ENCODE data around the gene SPATC1L. TPM values are rescaled to one million over a fixed set of nuclear protein-coding genes. Genes with fewer than 3 reads are reported as not detected.
"Not testable (repeated sequence)": the region's sequence is repeated elsewhere in the genome, so short reads cannot be mapped to it uniquely, and the experiment has no call there.

Gene SPATC1L
- total and polyA plus RNA-seq, 4 experiments from 2014 or later = 6.0 to 6.9 (median 6.6) TPM

DNA sequence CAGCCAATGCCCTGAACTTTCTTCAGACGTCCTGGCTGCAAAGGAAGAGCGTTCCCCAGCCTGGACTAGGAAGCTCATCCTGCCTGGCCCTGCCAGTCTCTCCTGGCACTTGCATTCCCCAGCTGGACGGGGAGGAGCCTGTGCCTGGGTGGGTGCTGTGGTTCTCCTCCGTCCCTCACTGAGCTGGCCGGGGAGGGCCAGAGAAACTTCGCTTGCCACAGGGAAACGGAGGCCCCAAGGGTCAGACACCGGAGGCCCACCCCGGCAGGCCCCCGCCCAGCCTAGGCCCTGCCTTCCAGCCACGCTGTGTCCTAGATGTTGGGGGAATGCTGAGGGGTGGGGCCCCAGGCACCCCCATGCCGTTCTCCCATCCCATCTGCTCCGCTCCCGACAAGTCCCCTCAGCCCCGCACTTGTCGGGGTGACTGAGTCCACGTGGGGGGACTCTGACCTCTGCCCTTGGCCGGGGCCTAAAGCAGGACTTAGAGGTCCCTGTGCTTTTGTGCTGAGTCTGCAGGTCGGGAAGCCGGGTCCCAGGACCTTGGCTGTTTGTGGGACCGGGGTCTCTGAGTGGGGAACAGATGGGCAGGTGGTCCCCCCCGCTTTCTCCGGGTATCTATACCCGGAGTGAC lies 33.7 kb downstream of the SPATC1L start:
- H3K27me3 ChIP-seq (ENCODE audit: insufficient read depth, low read length) = no peaks in the 10 kb centered on the region
- no peaks in the 10 kb centered on the region for H3K36me3 ChIP-seq (ENCODE audit: insufficient read depth, low read length)
- Mint-ChIP-seq H3K27ac (no peak overlapping the region), H3K27me3 (no peaks in the 10 kb centered on the region), H3K4me1 (peaks cover 0 to 4% (median 0%) of the 10 kb centered on the region in 4 donors), H3K36me3 (no peaks in the 10 kb centered on the region), H3K4me3 (no peak overlapping the region), H3K9me3 (no peaks in the 10 kb centered on the region)
- no peaks in the 10 kb centered on the region for H3K9me3 ChIP-seq (ENCODE audit: control insufficient read depth in 1 of 2, low read length in 2 of 2)
- POLR2A ChIA-PET (ENCODE audit: partially characterized antibody) = no interaction called here
- H3K4me3 ChIP-seq (ENCODE audit: low read length in 2 of 2) = no peak overlapping the region
- CTCF ChIA-PET (ENCODE audit: partially characterized antibody) = no interaction called here
- peak in 1 of 5 donors; percentile 8 for DNase-seq
- intact Hi-C loops (cut with micrococcal nuclease) = no loop called here
- H3K4me1 ChIP-seq (ENCODE audit: insufficient read depth, low read length) = peaks cover 5% of the 10 kb centered on the region
- no peak overlapping the region for H3K27ac ChIP-seq (ENCODE audit: low read depth, low read length)

DNA sequence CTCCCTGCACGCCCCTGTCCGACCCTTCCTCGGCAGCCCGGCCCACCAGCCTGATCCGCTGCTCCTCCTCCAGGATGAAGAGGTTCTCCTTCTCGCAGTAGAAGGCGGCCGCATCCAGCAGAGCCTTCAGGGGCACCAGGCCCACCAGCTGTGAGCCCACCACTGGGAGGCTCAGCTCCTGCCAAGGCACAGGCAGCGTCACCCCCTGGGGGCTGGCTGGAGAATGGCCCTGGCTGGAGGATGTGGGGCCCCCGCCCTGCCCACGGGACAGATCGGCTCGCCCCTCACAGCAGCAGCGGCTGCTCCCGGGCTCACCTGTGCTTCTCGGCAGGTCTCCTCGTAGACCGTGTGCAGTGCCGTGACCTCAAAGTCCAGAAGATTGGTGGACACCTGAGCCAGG lies 34.2 kb downstream of the SPATC1L start:
- intact Hi-C loops (cut with micrococcal nuclease) = no loop called here
- Mint-ChIP-seq H3K27me3 (no peaks in the 10 kb centered on the region), H3K4me3 (no peak overlapping the region), H3K36me3 (no peaks in the 10 kb centered on the region), H3K4me1 (peaks cover 0 to 4% (median 0%) of the 10 kb centered on the region in 4 donors), H3K27ac (no peak overlapping the region), H3K9me3 (no peaks in the 10 kb centered on the region)
- peak in 1 of 5 donors; percentile 20 for DNase-seq
- CTCF ChIA-PET (ENCODE audit: partially characterized antibody) = no interaction called here
- POLR2A ChIA-PET (ENCODE audit: partially characterized antibody) = no interaction called here
- Histone ChIP-seq H3K4me1 (ENCODE audit: insufficient read depth, low read length) (peaks cover 5% of the 10 kb centered on the region), H3K27me3 (ENCODE audit: insufficient read depth, low read length) (no peaks in the 10 kb centered on the region), H3K9me3 (ENCODE audit: control insufficient read depth in 1 of 2, low read length in 2 of 2) (no peaks in the 10 kb centered on the region), H3K27ac (ENCODE audit: low read depth, low read length) (no peak overlapping the region), H3K36me3 (ENCODE audit: insufficient read depth, low read length) (no peaks in the 10 kb centered on the region), H3K4me3 (ENCODE audit: low read length in 2 of 2) (no peak overlapping the region)

DNA sequence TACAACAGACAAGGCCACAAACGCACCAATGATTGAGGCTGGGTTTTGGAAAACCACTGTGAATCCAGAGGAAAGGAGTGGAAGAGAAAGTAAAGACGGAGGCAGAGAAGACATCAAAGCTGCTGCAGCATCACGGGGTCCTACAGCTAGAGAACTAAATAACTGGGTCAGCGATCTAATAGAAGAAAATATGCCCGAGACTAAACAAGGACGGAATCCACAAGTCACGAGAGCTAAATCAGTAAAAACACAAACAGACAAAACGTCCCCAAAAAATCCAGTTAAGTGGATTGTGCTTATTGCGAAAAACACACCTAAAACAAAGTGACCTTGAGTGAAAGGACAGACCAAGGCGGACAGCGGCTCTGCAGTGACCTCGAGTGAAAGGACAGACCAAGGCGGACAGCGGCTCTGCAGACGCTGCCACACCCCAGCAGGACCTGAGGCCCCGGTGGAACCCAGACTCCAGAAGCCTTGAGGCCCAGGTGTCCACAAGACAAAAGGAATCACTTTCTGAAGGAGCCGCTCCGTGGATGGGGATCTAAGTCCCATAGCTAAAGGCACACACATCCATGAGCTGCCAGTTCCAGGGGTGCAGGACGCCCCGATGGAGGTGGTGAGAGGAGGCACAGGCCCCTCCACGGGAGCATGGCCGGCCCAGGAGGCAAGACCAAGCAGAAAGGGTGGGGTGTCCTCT lies 34.9 kb downstream of the SPATC1L start:
- no peak overlapping the region for H3K27ac ChIP-seq (ENCODE audit: low read depth, low read length)
- Mint-ChIP-seq H3K27me3 (no peaks in the 10 kb centered on the region), H3K36me3 (no peaks in the 10 kb centered on the region), H3K4me3 (no peak overlapping the region), H3K9me3 (no peaks in the 10 kb centered on the region), H3K27ac (peak overlapping the region in 1 of 7 donors; percentile 70), H3K4me1 (peaks cover 0 to 4% (median 1%) of the 10 kb centered on the region in 4 donors)
- no peaks in the 10 kb centered on the region for H3K27me3 ChIP-seq (ENCODE audit: insufficient read depth, low read length)
- H3K4me3 ChIP-seq (ENCODE audit: low read length in 2 of 2) = no peak overlapping the region
- CTCF ChIA-PET (ENCODE audit: partially characterized antibody) = no interaction called here
- H3K9me3 ChIP-seq (ENCODE audit: control insufficient read depth in 1 of 2, low read length in 2 of 2) = no peaks in the 10 kb centered on the region
- peak in 1 of 5 donors; percentile 16 for DNase-seq
- intact Hi-C loops (cut with micrococcal nuclease) = no loop called here
- peaks cover 5% of the 10 kb centered on the region for H3K4me1 ChIP-seq (ENCODE audit: insufficient read depth, low read length)
- POLR2A ChIA-PET (ENCODE audit: partially characterized antibody) = no interaction called here
- H3K36me3 ChIP-seq (ENCODE audit: insufficient read depth, low read length) = no peaks in the 10 kb centered on the region

DNA sequence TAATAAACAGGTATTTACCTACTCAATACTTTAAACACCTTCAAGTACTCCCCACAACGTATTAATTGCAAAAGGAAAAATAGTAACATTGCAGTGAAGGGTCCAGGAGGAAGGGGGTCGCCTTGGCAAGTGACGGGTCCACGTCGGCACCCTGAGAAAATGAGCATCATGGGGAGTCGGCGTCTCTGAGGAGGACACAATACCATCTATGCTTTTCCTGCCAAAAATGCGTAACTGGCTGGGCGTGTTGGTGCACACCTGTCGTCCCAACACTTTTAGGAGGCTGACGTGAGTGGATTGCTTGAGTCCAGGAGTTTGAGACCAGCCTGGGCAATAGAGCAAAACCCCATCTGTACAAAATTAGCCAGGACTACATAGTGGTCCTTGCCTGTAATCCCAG lies 36.2 kb downstream of the SPATC1L start:
- intact Hi-C loops (cut with micrococcal nuclease) = no loop called here

DNA sequence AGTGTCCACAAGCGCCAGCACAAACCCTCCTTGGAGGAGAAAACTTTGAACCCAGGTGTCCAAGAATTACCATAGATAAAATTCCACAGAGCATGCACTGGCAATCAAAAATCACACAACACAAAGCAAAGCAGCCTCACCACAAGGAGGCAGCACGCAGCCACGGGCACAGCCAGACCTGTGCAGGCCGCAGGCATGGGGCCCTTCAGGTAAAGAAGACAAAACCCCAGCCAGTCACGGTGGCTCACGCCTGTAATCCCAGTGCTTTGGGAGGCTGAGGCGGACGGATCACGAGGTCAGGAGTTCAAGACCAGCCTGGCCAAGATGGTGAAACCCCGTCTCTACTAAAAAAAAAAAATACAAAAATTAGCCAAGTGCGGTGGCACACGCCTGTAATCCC lies 36.8 kb downstream of the SPATC1L start:
- H3K4me3 Mint-ChIP-seq; H3K27ac Mint-ChIP-seq; POLR2A ChIA-PET (ENCODE audit: partially characterized antibody); H3K4me3 ChIP-seq (ENCODE audit: low read length in 2 of 2); H3K9me3 Mint-ChIP-seq; CTCF ChIA-PET (ENCODE audit: partially characterized antibody); H3K9me3 ChIP-seq (ENCODE audit: control insufficient read depth in 1 of 2, low read length in 2 of 2); H3K4me1 ChIP-seq (ENCODE audit: insufficient read depth, low read length); H3K4me1 Mint-ChIP-seq; H3K27me3 Mint-ChIP-seq; H3K27me3 ChIP-seq (ENCODE audit: insufficient read depth, low read length); H3K36me3 ChIP-seq (ENCODE audit: insufficient read depth, low read length); H3K27ac ChIP-seq (ENCODE audit: low read depth, low read length); H3K36me3 Mint-ChIP-seq: not testable (repeated sequence)
- intact Hi-C loops (cut with micrococcal nuclease) = loop anchor here (1.0 kb wide), 1 partner anchor 177 kb away; the partner anchor contains the start of gene PCNT
- DNase-seq = peak; percentile 31 to 40 (median 38)

More for the DNA sequence above, 36.2 kb downstream of the SPATC1L start:
- H3K36me3 ChIP-seq (ENCODE audit: insufficient read depth, low read length) = no peaks in the 10 kb centered on the region
- ChIA-PET POLR2A (ENCODE audit: partially characterized antibody) (no interaction called here), CTCF (ENCODE audit: partially characterized antibody) (no interaction called here)
- no peak overlapping the region for H3K4me3 Mint-ChIP-seq
- H3K9me3 Mint-ChIP-seq = no peaks in the 10 kb centered on the region
- peaks cover 3 to 8% (median 6%) of the 10 kb centered on the region in 4 donors for H3K4me1 Mint-ChIP-seq
- DNase-seq = peak in 1 of 5 donors; percentile 14
- no peak overlapping the region for H3K4me3 ChIP-seq (ENCODE audit: low read length in 2 of 2)
- no peaks in the 10 kb centered on the region for H3K9me3 ChIP-seq (ENCODE audit: control insufficient read depth in 1 of 2, low read length in 2 of 2)
- H3K27ac Mint-ChIP-seq = no peak overlapping the region
- no peak overlapping the region for H3K27ac ChIP-seq (ENCODE audit: low read depth, low read length)
- H3K27me3 ChIP-seq (ENCODE audit: insufficient read depth, low read length) = no peaks in the 10 kb centered on the region
- H3K27me3 Mint-ChIP-seq = no peaks in the 10 kb centered on the region
- H3K4me1 ChIP-seq (ENCODE audit: insufficient read depth, low read length) = peaks cover 5% of the 10 kb centered on the region
- H3K36me3 Mint-ChIP-seq = no peaks in the 10 kb centered on the region

DNA sequence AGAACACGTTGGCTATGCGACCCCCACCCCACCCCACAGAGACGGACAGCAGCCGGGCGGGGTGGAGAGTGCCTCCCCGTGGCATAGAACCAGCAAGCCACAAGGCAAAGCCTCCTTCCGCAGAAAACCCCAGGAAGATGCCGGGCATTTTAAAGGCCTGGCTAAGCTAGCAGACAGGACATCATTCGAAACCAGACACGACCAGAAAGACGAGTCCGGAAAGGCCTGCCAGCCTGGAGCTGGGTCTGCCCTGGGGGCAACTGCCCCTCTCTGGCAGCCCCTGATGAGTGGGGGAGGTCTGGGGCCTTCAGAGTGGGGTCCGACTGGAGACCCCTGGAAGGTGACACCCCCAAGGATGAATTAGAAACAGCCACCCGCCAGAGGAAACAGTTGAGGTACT lies 37.4 kb downstream of the SPATC1L start:
- no peaks in the 10 kb centered on the region for H3K36me3 Mint-ChIP-seq
- peaks cover 3 to 8% (median 4%) of the 10 kb centered on the region in 4 donors for H3K4me1 Mint-ChIP-seq
- no peaks in the 10 kb centered on the region for H3K9me3 Mint-ChIP-seq
- Histone ChIP-seq H3K36me3 (ENCODE audit: insufficient read depth, low read length) (no peaks in the 10 kb centered on the region), H3K4me1 (ENCODE audit: insufficient read depth, low read length) (peaks cover 5% of the 10 kb centered on the region), H3K4me3 (ENCODE audit: low read length in 2 of 2) (no peak overlapping the region), H3K9me3 (ENCODE audit: control insufficient read depth in 1 of 2, low read length in 2 of 2) (no peaks in the 10 kb centered on the region), H3K27ac (ENCODE audit: low read depth, low read length) (no peak overlapping the region), H3K27me3 (ENCODE audit: insufficient read depth, low read length) (no peaks in the 10 kb centered on the region)
- intact Hi-C loops (cut with micrococcal nuclease) = loop anchor here (1.0 kb wide), 1 partner anchor 177 kb away; the partner anchor contains the start of gene PCNT
- ChIA-PET CTCF (ENCODE audit: partially characterized antibody) (no interaction called here), POLR2A (ENCODE audit: partially characterized antibody) (no interaction called here)
- H3K27ac Mint-ChIP-seq = peak overlapping the region in 2 of 7 donors; percentile 60 to 62
- H3K4me3 Mint-ChIP-seq = no peak overlapping the region
- no peak for DNase-seq
- H3K27me3 Mint-ChIP-seq = no peaks in the 10 kb centered on the region

DNA sequence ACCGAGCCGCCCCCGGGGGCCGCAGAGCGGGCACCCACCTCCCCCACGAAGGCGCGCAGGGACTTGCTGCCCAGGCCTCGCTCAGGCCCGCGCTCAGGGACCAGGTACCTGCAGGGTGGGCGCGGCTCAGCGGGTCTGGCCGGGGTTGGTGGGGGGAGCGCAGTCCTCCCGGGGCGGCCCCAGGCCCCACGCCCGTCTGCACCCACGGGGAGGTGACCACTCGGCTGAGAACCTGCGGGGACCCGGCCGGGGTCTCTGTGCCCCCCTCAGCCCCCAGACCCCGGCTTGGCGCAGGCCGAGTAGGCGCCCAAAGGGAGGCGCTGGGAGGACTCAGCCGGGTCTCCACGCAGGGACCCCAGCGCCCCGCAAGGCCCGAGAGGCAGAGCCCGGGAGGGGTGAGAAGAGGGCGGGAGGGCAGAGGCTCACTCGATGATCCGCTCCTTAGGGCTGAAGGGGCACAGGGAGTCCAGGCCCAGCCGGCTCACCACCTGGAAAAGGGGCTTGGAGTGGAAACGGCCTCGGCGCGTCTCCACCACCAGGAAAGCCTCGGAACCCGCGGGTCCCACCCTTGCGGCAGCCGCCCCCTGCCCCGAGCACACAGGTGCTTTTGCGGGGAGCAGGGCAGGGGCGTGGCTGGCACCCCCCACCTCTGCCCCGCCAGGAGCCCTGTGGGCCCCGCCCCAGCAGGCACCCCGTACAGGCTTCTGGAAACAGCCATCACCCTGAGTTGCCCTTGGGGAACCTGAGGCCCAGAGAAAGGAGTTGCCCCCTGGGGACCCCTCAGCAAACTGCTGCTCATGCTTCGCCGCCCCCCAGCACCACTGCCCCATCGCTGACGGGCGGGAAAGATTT lies 38.2 kb downstream of the SPATC1L start:
- intact Hi-C loops (cut with micrococcal nuclease) = no loop called here
- CTCF ChIA-PET (ENCODE audit: partially characterized antibody) = no interaction called here
- no peaks in the 10 kb centered on the region for H3K36me3 Mint-ChIP-seq
- H3K4me1 ChIP-seq (ENCODE audit: insufficient read depth, low read length) = peaks cover 5% of the 10 kb centered on the region
- no peaks in the 10 kb centered on the region for H3K27me3 Mint-ChIP-seq
- no peaks in the 10 kb centered on the region for H3K9me3 Mint-ChIP-seq
- no peaks in the 10 kb centered on the region for H3K36me3 ChIP-seq (ENCODE audit: insufficient read depth, low read length)
- no peak overlapping the region for H3K27ac ChIP-seq (ENCODE audit: low read depth, low read length)
- no peaks in the 10 kb centered on the region for H3K27me3 ChIP-seq (ENCODE audit: insufficient read depth, low read length)
- H3K4me3 ChIP-seq (ENCODE audit: low read length in 2 of 2) = no peak overlapping the region
- no peak overlapping the region for H3K4me3 Mint-ChIP-seq
- H3K27ac Mint-ChIP-seq = peak overlapping the region in 2 of 7 donors; percentile 13 to 62
- POLR2A ChIA-PET (ENCODE audit: partially characterized antibody) = no interaction called here
- DNase-seq = peak in 1 of 5 donors; percentile 8
- no peaks in the 10 kb centered on the region for H3K9me3 ChIP-seq (ENCODE audit: control insufficient read depth in 1 of 2, low read length in 2 of 2)
- H3K4me1 Mint-ChIP-seq = peaks cover 4 to 8% (median 5%) of the 10 kb centered on the region in 4 donors
